Measurements from ENCODE around the gene DEDD2.

DEDD2 gene

DNA sequence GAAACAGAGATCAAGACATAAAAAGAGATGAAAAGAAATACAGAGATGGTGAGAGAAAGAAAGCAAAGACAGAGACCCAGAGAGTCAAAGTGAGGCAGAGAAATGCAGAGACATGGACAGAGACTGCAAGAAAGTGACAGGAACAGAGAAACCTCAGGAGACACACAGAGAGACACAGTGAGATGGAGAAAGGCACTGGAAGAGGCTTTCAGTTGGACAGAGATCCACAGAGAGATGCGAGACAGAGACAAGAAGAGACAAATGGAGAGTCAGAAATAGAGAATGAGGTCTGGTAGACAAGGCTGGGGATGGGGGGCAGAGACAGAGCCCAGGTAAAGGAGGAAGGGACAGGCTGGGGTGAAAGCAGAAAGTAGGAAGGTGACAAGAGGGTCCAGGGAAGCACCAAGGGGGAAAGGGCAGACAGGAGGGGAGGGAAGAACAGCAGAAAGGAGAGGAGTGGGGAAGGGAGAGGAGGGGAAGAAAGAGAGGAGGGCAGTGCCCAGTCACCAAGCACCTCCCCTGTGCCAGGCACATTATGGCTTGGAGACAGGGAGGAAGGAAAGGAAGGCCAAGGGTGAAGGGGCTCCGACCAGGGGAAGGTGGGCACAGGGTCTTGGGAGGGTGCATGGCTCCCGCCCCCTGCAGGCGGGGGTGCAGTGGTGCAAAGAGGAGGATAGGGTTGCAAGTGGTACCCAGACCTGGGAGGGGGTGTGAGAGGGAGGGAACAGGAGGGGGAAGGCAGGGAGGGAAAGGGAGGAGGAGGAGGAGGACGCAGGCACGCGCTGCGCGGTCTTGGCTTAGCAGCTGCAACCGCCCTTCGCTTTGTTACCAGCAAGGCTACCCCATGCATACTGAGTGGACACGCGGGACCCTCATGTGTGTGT lies 38.4 kb downstream of the DEDD2 start:
- H4K5ac ChIP-seq (ENCODE audit: low read length): no peak overlapping the region
- H3K56ac ChIP-seq (ENCODE audit: low read length): no peak overlapping the region
- H2AK5ac ChIP-seq (ENCODE audit: low read length): no peak overlapping the region
- no peaks in the 10 kb centered on the region for H3K4me1 ChIP-seq (ENCODE audit: control insufficient read depth, low read depth, low read length)
- H2BK15ac ChIP-seq (replicated peaks; ENCODE audit: low read depth): no peak overlapping the region
- no peak overlapping the region for H4K8ac ChIP-seq (ENCODE audit: low read depth, low read length)
- H3K27me3 ChIP-seq (ENCODE audit: insufficient read depth, low read length, poor library complexity): peaks cover 39% of the 10 kb centered on the region
- H3K4me2 ChIP-seq (ENCODE audit: low read length): no peak overlapping the region
- H3K36me3 ChIP-seq (ENCODE audit: control insufficient read depth, insufficient read depth, low read length): no peaks in the 10 kb centered on the region
- no peak overlapping the region for H2BK5ac ChIP-seq (ENCODE audit: low read length)
- H3K27ac ChIP-seq (ENCODE audit: low read depth, low read length): no peak overlapping the region
- no peak overlapping the region for H2BK120ac ChIP-seq (ENCODE audit: low read depth, low read length)
- H3K79me1 ChIP-seq (ENCODE audit: low read length): no peaks in the 10 kb centered on the region
- no peak overlapping the region for H3K23ac ChIP-seq (ENCODE audit: low read length)
- H3K79me2 ChIP-seq (ENCODE audit: control insufficient read depth, insufficient read depth, low read length): no peaks in the 10 kb centered on the region
- H3K9ac ChIP-seq (ENCODE audit: low read length): no peak overlapping the region
- no peak overlapping the region for H3K4me3 ChIP-seq (ENCODE audit: low read length)
- WGBS (ENCODE audit: extremely low coverage, insufficient coverage, low lambda C conversion rate): no CpG with 5 or more reads among the region's 13 CpGs
- no peak overlapping the region for H3K18ac ChIP-seq (ENCODE audit: low read length)
- peak; percentile 61 for DNase-seq
- H3K4ac ChIP-seq (ENCODE audit: low read depth, low read length): no peak overlapping the region

DNA sequence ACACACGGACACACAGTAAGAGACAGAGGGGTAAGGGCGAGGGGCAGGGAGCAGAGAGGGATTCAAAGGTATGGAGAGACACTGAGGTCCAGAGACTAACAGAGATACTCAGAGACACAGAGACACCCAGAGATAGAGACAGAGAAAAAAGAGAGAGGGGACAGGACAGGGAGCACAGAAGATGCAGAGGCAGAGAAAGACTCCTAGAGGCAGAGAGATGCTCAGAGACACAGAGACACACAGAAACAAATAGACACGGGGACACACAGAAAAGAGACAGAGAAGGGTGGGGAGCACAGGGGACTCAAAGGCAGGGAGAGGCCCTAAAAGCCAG lies 39.8 kb downstream of the DEDD2 start:
- Histone ChIP-seq H4K8ac (ENCODE audit: low read depth, low read length) (no peak overlapping the region), H3K4me1 (ENCODE audit: control insufficient read depth, low read depth, low read length) (no peaks in the 10 kb centered on the region), H2BK5ac (ENCODE audit: low read length) (no peak overlapping the region), H3K4me3 (ENCODE audit: low read length) (no peak overlapping the region), H3K27ac (ENCODE audit: low read depth, low read length) (no peak overlapping the region), H3K4ac (ENCODE audit: low read depth, low read length) (no peak overlapping the region), H2BK120ac (ENCODE audit: low read depth, low read length) (no peak overlapping the region), H3K79me1 (ENCODE audit: low read length) (no peaks in the 10 kb centered on the region), H3K23ac (ENCODE audit: low read length) (no peak overlapping the region), H3K18ac (ENCODE audit: low read length) (no peak overlapping the region), H4K5ac (ENCODE audit: low read length) (no peak overlapping the region), H3K27me3 (ENCODE audit: insufficient read depth, low read length, poor library complexity) (peaks cover 39% of the 10 kb centered on the region), H3K56ac (ENCODE audit: low read length) (no peak overlapping the region), H3K9ac (ENCODE audit: low read length) (no peak overlapping the region), H2BK15ac (replicated peaks; ENCODE audit: low read depth) (no peak overlapping the region), H3K36me3 (ENCODE audit: control insufficient read depth, insufficient read depth, low read length) (no peaks in the 10 kb centered on the region), H2AK5ac (ENCODE audit: low read length) (no peak overlapping the region), H3K4me2 (ENCODE audit: low read length) (no peak overlapping the region), H3K79me2 (ENCODE audit: control insufficient read depth, insufficient read depth, low read length) (no peaks in the 10 kb centered on the region)
- no peak for DNase-seq
- no CpG with 5 or more reads among the region's 3 CpGs for WGBS (ENCODE audit: extremely low coverage, insufficient coverage, low lambda C conversion rate)

DNA sequence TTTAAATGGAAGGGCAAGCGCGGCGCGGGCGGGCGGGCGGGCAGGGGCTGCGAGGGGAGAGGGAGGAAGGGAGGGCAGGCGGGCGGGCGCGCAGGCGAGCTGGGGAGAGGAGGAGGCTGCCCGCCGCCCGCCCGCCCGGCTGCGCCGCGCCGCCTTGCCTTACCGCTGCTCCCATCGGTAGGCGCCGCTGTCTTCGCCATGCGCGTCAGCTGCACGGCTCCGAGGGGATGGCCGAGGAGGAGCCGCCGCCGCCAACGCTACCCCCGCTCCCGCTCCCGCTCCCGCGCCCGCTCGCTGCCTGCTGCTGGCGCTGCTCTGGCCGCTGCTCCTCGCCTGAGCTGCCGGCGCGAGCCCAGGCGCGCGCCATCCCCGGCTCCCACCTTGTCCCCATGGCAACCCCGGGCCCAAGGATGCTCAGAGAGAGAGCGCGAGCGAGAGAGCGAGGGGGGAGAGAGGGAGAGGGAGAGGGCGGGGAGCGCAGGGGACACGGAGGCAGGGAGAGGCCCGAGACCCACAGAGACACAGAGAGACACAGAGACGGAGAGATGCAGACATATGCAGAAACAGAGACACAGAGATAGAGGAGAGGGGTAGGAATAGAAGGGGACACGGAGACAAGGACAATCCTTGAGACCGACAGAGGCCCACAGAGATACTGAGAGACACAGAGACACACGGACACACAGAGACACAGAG lies 40.3 kb downstream of the DEDD2 start:
- H3K4me1 ChIP-seq (ENCODE audit: control insufficient read depth, low read depth, low read length): no peaks in the 10 kb centered on the region
- no peak overlapping the region for H3K4me3 ChIP-seq (ENCODE audit: low read length)
- no peak overlapping the region for H3K9ac ChIP-seq (ENCODE audit: low read length)
- no peak overlapping the region for H2AK5ac ChIP-seq (ENCODE audit: low read length)
- no peak overlapping the region for H4K5ac ChIP-seq (ENCODE audit: low read length)
- no peak overlapping the region for H3K23ac ChIP-seq (ENCODE audit: low read length)
- H3K56ac ChIP-seq (ENCODE audit: low read length): no peak overlapping the region
- H3K18ac ChIP-seq (ENCODE audit: low read length): no peak overlapping the region
- H3K4me2 ChIP-seq (ENCODE audit: low read length): peak overlapping the region; percentile 18
- no peak overlapping the region for H3K4ac ChIP-seq (ENCODE audit: low read depth, low read length)
- no peak overlapping the region for H2BK120ac ChIP-seq (ENCODE audit: low read depth, low read length)
- no peak overlapping the region for H4K8ac ChIP-seq (ENCODE audit: low read depth, low read length)
- peaks cover 39% of the 10 kb centered on the region for H3K27me3 ChIP-seq (ENCODE audit: insufficient read depth, low read length, poor library complexity)
- H2BK15ac ChIP-seq (replicated peaks; ENCODE audit: low read depth): no peak overlapping the region
- no CpG with 5 or more reads among the region's 66 CpGs for WGBS (ENCODE audit: extremely low coverage, insufficient coverage, low lambda C conversion rate)
- H2BK5ac ChIP-seq (ENCODE audit: low read length): no peak overlapping the region
- H3K79me1 ChIP-seq (ENCODE audit: low read length): no peaks in the 10 kb centered on the region
- peak; percentile 88 for DNase-seq
- no peaks in the 10 kb centered on the region for H3K36me3 ChIP-seq (ENCODE audit: control insufficient read depth, insufficient read depth, low read length)
- H3K27ac ChIP-seq (ENCODE audit: low read depth, low read length): no peak overlapping the region
- H3K79me2 ChIP-seq (ENCODE audit: control insufficient read depth, insufficient read depth, low read length): no peaks in the 10 kb centered on the region

DNA sequence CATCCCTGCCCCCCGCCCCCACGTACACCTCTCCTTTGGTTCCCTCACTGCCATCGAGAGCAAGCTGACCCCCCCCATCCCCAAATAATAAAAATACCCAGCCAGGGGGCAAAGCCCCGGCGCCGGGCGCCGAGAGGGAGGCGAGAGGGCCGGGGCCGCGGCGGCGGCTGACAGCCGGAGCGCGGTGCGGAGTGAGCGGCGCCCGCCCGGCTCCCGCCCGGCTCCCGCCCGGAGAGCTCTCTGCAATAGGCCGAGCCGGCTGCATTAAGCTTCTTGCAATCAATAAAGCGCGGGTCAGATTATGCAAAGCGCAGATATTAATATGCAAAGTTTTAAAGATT lies 40.9 kb downstream of the DEDD2 start:
- Histone ChIP-seq H4K5ac (ENCODE audit: low read length) (no peak overlapping the region), H2AK5ac (ENCODE audit: low read length) (no peak overlapping the region), H3K4me2 (ENCODE audit: low read length) (peak overlapping the region; percentile 53), H3K56ac (ENCODE audit: low read length) (no peak overlapping the region), H3K79me1 (ENCODE audit: low read length) (no peaks in the 10 kb centered on the region), H2BK5ac (ENCODE audit: low read length) (no peak overlapping the region), H3K36me3 (ENCODE audit: control insufficient read depth, insufficient read depth, low read length) (no peaks in the 10 kb centered on the region), H3K27ac (ENCODE audit: low read depth, low read length) (no peak overlapping the region), H3K4me1 (ENCODE audit: control insufficient read depth, low read depth, low read length) (no peaks in the 10 kb centered on the region), H4K8ac (ENCODE audit: low read depth, low read length) (no peak overlapping the region), H3K9ac (ENCODE audit: low read length) (no peak overlapping the region), H3K23ac (ENCODE audit: low read length) (no peak overlapping the region), H3K27me3 (ENCODE audit: insufficient read depth, low read length, poor library complexity) (peaks cover 37% of the 10 kb centered on the region), H2BK120ac (ENCODE audit: low read depth, low read length) (no peak overlapping the region), H3K79me2 (ENCODE audit: control insufficient read depth, insufficient read depth, low read length) (no peaks in the 10 kb centered on the region), H2BK15ac (replicated peaks; ENCODE audit: low read depth) (no peak overlapping the region), H3K4me3 (ENCODE audit: low read length) (no peak overlapping the region), H3K18ac (ENCODE audit: low read length) (no peak overlapping the region), H3K4ac (ENCODE audit: low read depth, low read length) (no peak overlapping the region)
- no CpG with 5 or more reads among the region's 31 CpGs for WGBS (ENCODE audit: extremely low coverage, insufficient coverage, low lambda C conversion rate)
- DNase-seq: no peak

DNA sequence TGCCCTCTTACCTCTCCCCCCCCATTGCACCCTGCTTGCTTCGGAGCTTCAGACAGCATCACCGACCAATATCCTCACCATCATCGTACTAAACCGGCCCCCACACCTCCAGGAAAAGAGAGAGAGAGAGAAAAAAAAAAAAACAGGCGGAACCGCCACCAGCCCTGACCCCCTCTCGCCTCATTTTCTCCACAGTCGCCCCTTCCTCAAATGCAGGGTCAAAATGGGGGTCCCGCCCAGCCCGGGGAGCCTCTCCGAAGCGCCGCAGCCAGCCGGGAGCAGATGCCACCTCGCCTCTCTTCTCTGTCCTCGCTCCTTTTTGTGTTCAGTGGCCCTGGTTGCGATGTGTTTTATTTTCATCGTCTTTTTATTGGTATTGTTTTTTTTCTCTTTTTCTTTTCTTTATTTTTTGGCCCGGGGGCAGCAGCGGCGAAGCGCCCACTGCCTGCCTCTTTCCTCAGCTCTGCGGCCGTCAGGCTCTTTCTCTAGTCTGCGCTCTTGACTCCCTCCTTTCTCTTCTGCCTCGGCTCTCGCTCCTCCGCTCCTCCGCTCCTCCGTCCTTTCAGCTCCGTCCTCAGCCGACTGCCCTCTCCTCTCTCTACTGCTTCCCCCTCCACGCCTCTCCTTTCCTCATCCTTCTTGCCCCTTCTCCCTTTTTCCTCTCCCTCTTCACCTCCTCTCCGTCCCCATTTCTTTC lies 41.4 kb downstream of the DEDD2 start:
- H3K23ac ChIP-seq (ENCODE audit: low read length): no peak overlapping the region
- H3K56ac ChIP-seq (ENCODE audit: low read length): no peak overlapping the region
- H3K36me3 ChIP-seq (ENCODE audit: control insufficient read depth, insufficient read depth, low read length): no peaks in the 10 kb centered on the region
- H3K4me1 ChIP-seq (ENCODE audit: control insufficient read depth, low read depth, low read length): no peaks in the 10 kb centered on the region
- H3K18ac ChIP-seq (ENCODE audit: low read length): no peak overlapping the region
- no peaks in the 10 kb centered on the region for H3K79me2 ChIP-seq (ENCODE audit: control insufficient read depth, insufficient read depth, low read length)
- no peak overlapping the region for H4K5ac ChIP-seq (ENCODE audit: low read length)
- H2BK120ac ChIP-seq (ENCODE audit: low read depth, low read length): no peak overlapping the region
- H2AK5ac ChIP-seq (ENCODE audit: low read length): no peak overlapping the region
- H4K8ac ChIP-seq (ENCODE audit: low read depth, low read length): no peak overlapping the region
- H3K79me1 ChIP-seq (ENCODE audit: low read length): no peaks in the 10 kb centered on the region
- no peak overlapping the region for H3K4ac ChIP-seq (ENCODE audit: low read depth, low read length)
- H3K9ac ChIP-seq (ENCODE audit: low read length): peak overlapping the region; percentile 13
- H2BK5ac ChIP-seq (ENCODE audit: low read length): no peak overlapping the region
- H3K27me3 ChIP-seq (ENCODE audit: insufficient read depth, low read length, poor library complexity): peaks cover 37% of the 10 kb centered on the region
- no peak overlapping the region for H3K27ac ChIP-seq (ENCODE audit: low read depth, low read length)
- peak overlapping the region; percentile 53 for H3K4me2 ChIP-seq (ENCODE audit: low read length)
- peak; percentile 36 for DNase-seq
- WGBS (ENCODE audit: extremely low coverage, insufficient coverage, low lambda C conversion rate): no CpG with 5 or more reads among the region's 34 CpGs
- H2BK15ac ChIP-seq (replicated peaks; ENCODE audit: low read depth): no peak overlapping the region
- no peak overlapping the region for H3K4me3 ChIP-seq (ENCODE audit: low read length)

Measured in mesendoderm (in vitro differentiated cells).